SIG-M5 treated with dmso at 0.1 percent for 504 hours (cell line): ENCODE measurements around the gene PCDHA8.
"Not testable (repeated sequence)": the region's sequence is repeated elsewhere in the genome, so short reads cannot be mapped to it uniquely, and the experiment has no call there.

Source experiments
- DNase-seq: peaks from one replicate; lab custom pipeline; 2025; ENCODE audit not compliant: unreplicated experiment; lab: John Stamatoyannopoulos, UW

The PCDHA8 gene, protein sequence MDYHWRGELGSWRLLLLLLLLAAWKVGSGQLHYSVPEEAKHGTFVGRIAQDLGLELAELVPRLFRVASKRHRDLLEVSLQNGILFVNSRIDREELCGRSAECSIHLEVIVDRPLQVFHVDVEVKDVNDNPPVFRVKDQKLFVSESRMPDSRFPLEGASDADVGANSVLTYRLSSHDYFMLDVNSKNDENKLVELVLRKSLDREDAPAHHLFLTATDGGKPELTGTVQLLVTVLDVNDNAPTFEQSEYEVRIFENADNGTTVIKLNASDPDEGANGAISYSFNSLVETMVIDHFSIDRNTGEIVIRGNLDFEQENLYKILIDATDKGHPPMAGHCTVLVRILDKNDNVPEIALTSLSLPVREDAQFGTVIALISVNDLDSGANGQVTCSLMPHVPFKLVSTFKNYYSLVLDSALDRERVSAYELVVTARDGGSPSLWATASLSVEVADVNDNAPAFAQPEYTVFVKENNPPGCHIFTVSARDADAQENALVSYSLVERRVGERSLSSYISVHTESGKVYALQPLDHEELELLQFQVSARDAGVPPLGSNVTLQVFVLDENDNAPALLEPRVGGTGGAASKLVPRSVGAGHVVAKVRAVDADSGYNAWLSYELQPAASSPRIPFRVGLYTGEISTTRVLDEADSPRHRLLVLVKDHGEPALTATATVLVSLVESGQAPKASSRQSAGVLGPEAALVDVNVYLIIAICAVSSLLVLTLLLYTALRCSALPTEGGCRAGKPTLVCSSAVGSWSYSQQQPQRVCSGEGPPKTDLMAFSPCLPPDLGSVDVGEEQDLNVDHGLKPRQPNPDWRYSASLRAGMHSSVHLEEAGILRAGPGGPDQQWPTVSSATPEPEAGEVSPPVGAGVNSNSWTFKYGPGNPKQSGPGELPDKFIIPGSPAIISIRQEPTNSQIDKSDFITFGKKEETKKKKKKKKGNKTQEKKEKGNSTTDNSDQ

DNA sequence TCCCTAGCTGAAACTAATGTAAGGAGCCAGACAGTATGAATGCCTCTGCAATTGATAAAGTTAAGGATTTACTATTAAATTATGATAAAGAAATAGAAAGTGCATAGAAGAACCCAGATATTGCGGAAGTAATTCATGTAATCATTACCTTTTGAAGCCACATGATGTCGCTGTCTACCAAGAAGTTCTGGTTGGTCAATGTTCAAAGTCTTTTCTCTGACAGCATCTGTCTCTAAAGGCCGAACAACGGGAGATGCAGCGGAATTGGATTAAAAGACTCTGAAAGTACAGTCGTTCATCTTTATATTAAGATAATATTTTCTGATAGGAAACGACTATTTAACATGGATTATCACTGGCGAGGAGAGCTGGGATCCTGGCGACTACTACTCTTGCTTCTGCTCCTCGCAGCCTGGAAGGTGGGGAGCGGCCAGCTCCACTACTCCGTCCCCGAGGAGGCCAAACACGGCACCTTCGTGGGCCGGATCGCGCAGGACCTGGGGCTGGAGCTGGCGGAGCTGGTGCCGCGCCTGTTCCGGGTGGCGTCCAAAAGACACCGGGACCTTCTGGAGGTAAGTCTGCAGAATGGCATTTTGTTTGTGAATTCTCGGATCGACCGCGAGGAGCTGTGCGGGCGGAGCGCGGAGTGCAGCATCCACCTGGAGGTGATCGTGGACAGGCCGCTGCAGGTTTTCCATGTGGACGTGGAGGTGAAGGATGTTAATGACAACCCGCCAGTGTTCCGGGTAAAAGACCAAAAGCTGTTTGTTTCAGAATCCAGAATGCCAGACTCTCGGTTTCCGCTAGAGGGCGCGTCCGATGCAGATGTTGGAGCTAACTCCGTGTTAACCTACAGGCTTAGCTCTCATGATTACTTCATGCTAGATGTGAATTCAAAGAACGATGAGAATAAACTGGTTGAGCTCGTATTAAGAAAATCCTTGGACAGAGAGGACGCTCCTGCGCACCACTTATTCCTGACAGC is at the start of gene PCDHA8:
Gene PCDHA8 (plus strand): TSS at position 210 of the 985 bp plus-strand sequence. CDS start 135 bp downstream, at position 345.
- peak; percentile 44 for DNase-seq

DNA sequence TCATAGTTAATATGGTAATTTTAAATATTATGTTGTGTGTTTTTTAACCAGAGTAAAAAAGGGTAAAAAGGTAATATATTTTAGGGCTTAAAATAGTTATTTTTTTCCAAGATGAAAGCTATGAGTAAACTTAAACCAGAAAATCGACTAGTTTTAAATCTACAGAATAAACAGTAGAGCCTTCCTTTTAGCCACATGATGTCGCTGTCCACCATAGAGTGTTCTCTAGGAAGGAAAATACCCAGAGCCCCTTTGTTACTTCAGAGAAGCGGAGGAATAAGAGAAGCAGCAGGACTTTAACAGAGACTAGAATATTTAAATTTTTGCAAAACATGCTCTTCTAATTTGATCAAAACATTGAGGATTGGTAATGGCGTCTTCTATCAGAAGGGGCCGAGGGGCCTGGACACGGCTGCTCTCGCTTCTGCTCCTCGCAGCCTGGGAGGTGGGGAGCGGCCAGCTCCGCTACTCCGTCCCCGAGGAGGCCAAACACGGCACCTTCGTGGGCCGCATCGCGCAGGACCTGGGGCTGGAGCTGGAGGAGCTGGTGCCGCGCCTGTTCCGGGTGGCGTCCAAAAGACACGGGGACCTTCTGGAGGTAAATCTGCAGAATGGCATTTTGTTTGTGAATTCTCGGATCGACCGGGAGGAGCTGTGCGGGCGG is 46.3 kb upstream of the PCDHA8 start, which contains the start of gene PCDHA2:
Gene PCDHA2 (plus strand): TSS at position 258 of the 664 bp plus-strand sequence.
- DNase-seq, result no peak

DNA sequence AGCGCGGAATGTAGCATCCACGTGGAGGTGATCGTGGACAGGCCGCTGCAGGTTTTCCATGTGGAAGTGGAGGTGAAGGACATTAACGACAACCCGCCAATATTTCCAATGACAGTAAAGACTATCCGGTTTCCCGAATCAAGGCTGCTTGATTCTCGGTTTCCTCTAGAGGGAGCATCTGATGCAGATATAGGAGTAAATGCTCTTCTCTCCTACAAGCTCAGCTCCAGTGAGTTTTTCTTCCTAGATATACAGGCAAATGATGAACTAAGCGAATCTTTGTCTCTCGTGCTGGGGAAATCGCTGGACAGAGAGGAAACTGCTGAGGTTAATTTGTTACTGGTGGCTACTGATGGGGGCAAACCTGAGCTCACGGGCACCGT is 45.7 kb upstream of the PCDHA8 start:
- no peak for DNase-seq

DNA sequence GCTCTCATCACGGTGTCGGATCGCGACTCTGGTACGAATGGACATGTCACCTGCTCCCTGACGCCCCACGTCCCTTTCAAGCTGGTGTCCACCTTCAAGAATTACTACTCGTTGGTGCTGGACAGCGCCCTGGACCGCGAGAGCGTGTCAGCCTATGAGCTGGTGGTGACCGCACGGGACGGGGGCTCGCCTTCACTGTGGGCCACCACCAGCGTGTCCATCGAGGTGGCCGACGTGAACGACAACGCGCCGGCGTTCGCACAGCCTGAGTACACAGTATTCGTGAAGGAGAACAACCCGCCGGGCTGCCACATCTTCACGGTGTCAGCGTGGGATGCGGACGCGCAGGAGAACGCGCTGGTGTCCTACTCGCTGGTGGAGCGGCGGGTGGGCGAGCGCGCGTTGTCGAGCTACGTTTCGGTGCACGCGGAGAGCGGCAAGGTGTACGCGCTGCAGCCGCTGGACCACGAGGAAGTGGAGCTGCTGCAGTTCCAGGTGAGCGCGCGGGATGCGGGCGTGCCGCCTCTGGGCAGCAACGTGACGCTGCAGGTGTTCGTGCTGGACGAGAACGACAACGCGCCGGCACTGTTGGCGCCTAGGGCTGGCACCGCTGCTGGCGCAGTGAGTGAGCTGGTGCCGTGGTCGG is 44.8 kb upstream of the PCDHA8 start:
- DNase-seq, result not testable (repeated sequence)

DNA sequence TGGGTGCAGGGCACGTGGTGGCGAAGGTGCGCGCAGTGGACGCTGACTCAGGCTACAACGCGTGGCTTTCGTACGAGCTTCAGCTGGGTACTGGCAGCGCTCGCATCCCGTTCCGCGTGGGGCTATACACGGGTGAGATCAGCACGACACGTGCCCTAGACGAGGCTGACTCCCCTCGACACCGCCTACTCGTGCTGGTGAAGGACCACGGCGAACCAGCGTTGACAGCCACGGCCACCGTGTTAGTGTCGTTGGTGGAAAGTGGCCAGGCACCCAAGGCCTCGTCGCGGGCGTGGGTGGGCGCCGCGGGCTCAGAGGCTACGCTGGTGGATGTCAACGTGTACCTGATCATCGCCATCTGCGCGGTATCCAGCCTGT is 44.3 kb upstream of the PCDHA8 start:
- DNase-seq, result no peak

DNA sequence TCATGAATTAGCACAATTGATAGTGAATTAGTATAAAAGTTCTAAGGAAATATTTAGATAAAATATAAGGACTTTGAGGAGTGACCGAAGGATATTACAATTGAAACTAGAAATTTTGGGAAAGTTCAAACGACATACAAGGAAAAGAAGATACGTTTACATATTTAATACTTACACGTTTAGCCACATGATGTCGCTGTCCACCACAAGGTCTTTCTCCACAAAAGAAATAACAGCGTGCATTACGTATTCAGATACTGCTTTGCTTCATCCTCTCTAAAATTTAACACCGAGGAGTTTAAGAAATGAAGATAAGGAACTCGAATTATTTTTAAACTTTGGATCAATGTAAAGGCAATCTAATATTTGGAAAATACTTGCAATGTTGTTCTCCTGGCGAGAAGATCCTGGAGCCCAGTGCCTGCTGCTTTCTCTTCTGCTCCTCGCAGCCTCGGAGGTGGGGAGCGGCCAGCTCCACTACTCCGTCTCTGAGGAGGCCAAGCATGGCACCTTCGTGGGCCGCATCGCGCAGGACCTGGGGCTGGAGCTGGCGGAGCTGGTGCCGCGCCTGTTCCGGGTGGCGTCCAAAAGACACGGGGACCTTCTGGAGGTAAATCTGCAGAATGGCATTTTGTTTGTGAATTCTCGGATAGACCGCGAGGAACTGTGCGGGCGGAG is 40.0 kb upstream of the PCDHA8 start, which contains the start of gene PCDHA3:
Gene PCDHA3 (plus strand): TSS at position 242 of the 678 bp plus-strand sequence.
- DNase-seq, result no peak

DNA sequence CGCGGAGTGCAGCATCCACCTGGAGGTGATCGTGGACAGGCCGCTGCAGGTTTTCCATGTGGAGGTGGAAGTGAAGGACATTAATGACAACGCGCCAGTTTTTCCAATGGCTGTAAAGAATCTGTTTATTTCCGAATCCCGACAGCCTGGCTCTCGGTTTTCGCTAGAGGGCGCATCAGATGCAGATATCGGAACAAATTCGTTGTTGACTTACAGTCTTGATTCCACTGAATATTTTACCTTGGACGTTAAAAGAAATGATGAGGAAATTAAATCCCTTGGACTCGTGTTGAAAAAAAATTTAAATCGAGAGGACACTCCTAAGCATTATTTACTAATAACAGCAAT is 39.5 kb upstream of the PCDHA8 start:
- DNase-seq, result no peak

DNA sequence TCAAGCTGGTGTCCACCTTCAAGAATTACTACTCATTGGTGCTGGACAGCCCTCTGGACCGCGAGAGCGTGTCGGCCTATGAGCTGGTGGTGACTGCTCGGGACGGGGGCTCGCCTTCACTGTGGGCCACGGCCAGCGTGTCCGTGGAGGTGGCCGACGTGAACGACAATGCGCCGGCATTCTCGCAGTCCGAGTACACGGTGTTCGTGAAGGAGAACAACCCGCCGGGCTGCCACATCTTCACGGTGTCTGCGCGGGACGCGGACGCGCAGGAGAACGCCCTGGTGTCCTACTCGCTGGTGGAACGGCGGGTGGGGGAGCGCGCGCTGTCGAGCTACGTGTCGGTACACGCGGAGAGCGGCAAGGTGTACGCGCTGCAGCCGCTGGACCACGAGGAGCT is 38.6 kb upstream of the PCDHA8 start:
- not testable (repeated sequence) for DNase-seq

DNA sequence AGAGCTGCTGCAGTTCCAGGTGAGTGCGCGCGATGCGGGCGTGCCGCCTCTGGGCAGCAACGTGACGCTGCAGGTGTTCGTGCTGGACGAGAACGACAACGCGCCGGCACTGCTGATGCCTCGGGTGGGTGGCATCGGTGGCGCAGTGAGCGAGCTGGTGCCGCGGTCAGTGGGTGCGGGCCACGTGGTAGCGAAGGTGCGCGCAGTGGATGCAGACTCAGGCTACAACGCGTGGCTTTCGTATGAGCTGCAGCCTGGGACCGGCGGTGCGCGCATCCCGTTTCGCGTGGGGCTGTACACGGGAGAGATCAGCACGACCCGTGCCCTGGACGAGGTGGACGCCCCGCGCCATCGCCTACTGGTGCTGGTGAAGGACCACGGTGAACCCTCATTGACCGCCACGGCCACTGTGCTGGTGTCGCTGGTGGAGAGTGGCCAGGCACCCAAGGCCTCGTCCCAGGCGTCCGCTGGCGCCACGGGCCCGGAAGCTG is 38.2 kb upstream of the PCDHA8 start:
- no peak for DNase-seq

DNA sequence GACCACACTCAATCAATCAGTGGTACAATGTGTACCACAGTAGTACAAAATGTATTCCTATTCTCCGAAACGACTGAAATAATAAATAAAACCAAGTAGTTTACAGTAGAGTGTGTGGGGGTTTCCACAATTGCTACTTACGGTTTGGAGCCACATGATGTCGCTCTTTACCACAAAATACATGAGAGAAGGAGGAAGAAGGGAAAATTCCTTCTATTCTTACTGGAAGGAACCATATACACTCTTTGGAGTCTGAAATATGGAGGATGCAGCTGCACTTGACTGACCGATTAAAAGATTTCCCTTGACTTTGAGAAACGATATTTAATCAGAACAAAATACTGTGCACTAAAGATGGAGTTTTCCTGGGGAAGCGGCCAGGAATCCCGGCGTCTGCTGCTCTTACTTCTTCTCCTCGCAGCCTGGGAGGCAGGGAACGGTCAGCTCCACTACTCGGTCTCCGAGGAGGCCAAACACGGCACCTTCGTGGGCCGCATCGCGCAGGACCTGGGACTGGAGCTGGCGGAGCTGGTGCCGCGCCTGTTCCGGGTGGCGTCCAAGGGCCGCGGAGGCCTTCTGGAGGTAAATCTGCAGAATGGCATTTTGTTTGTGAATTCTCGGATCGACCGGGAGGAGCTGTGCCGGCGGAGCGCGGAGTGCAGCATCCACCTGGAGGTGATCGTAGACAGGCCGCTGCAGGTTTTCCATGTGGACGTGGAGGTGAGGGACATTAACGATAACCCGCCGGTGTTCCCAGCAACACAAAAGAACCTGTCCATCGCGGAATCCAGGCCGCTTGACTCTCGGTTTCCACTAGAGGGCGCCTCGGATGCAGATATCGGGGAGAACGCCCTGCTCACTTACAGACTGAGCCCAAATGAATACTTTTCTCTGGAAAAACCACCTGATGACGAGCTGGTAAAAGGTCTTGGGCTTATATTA is 33.9 kb upstream of the PCDHA8 start, which contains the start of gene PCDHA4:
Gene PCDHA4 (plus strand): TSS at position 235 of the 942 bp plus-strand sequence.
- no peak for DNase-seq

DNA sequence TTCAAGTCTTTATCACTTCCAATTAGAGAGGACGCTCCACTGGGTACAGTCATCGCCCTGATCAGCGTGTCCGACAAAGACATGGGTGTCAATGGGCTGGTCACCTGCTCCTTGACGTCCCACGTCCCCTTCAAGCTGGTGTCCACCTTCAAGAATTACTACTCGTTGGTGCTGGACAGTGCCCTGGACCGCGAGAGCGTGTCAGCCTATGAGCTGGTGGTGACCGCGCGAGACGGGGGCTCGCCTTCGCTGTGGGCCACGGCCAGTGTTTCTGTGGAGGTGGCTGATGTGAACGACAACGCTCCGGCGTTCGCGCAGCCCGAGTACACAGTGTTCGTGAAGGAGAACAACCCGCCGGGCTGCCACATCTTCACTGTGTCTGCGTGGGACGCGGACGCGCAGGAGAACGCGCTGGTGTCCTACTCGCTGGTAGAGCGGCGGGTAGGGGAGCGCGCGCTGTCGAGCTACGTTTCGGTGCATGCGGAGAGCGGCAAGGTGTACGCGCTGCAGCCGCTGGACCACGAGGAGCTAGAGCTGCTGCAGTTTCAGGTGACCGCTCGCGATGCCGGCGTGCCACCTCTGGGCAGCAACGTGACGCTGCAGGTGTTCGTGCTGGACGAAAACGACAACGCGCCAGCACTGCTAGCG is 32.6 kb upstream of the PCDHA8 start:
- not testable (repeated sequence) for DNase-seq

DNA sequence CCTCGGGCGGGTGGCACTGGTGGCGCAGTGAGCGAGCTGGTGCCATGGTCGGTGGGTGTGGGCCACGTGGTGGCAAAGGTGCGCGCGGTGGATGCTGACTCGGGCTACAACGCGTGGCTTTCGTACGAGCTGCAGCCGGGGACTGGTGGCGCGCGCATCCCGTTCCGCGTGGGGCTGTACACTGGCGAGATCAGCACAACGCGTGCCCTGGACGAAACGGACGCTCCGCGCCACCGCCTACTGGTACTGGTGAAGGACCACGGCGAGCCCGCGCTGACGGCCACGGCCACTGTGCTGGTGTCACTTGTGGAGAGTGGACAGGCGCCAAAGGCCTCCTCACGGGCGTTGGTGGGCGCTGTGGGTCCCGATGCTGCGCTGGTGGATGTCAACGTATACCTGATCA is 32.1 kb upstream of the PCDHA8 start:
- DNase-seq, result no peak

DNA sequence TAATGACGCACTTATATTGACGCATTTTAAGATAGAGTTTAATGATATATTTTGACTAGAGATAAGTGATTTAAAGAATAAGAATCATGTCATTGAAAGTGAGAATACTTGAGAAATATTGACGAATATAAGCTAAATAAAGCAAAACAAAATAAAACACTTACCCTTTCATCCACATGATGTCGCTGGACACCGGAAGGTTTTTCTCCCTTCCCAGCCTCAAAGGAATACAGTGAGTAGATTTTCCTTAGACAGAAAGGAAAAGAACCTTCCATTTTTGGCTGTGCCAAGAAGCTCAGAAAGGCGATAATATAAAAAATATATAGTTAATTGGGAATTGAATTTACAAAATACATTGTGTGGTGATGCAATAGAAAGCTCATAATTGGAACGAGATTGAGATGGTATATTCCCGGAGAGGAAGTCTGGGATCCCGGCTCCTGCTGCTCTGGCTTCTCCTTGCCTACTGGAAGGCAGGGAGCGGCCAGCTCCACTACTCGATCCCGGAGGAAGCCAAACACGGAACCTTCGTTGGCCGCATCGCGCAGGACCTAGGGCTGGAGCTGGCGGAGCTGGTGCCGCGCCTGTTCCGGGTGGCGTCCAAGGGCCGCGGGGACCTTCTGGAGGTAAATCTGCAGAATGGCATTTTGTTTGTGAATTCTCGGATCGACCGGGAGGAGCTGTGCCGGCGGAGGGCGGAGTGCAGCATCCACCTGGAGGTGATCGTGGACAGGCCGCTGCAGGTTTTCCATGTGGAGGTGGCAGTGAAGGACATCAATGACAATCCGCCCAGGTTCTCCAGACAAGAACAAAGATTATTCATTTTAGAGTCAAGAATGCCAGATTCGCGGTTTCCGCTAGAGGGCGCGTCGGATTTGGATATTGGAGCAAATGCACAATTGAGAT is 19.4 kb upstream of the PCDHA8 start, which contains the start of gene PCDHA5:
Gene PCDHA5 (plus strand): TSS at position 239 of the 906 bp plus-strand sequence.
- no peak for DNase-seq

DNA sequence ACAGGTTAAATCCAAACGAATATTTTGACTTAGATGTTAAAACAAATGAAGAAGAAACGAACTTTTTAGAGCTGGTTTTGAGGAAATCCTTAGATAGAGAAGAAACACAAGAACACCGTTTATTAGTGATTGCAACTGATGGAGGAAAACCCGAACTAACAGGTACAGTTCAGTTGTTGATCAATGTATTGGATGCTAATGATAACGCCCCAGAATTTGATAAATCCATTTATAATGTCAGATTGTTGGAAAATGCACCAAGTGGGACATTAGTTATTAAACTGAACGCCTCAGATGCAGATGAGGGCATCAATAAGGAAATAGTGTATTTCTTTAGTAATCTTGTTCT is 18.7 kb upstream of the PCDHA8 start:
- no peak for DNase-seq

DNA sequence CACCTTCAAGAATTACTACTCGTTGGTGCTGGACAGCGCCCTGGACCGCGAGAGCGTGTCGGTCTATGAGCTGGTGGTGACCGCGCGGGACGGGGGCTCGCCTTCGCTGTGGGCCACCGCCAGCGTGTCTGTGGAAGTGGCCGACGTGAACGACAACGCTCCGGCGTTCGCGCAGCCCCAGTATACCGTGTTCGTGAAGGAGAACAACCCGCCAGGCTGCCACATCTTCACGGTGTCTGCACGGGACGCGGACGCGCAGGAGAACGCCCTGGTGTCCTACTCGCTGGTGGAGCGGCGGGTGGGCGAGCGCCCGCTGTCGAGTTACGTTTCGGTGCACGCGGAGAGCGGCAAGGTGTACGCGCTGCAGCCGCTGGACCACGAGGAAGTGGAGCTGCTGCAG is 18.0 kb upstream of the PCDHA8 start:
- DNase-seq, result not testable (repeated sequence)

DNA sequence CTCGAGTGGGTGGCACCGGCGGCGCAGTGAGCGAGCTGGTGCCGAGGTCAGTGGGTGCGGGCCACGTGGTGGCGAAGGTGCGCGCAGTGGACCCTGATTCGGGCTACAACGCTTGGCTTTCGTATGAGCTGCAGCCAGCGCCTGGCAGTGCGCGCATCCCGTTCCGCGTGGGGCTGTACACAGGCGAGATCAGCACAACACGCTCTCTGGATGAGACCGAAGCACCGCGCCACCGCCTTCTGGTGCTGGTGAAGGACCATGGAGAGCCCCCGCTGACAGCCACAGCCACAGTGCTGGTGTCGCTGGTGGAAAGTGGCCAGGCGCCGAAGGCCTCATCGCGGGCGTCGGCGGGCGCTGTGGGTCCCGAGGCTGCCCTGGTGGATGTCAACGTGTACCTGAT is 17.5 kb upstream of the PCDHA8 start:
- DNase-seq, result no peak
